SK-N-MC (cell line): ENCODE measurements around the gene FSD1L.

ENCODE experiments used
- EZH2 ChIP-seq: fragments of 200-600 bp; sonication (generic); IDR thresholded peaks from one replicate; pipeline ENCODE4 v1.6.1; 2017; ENCODE audit warnings: antibody characterized with exemption
- FOXP2 ChIP-seq: optimal IDR thresholded peaks from 2 replicates; pipeline ENCODE3; 2011; ENCODE audit warnings: mild to moderate bottlenecking, moderate library complexity; ENCODE audit not compliant: insufficient read depth; ENCODE audit errors: extremely low read length, control extremely low read depth
- POLR2AphosphoS5 ChIP-seq: IDR thresholded peaks from 2 replicates; pipeline ENCODE4 v1.6.1; 2012; ENCODE audit warnings: mild to moderate bottlenecking, low read depth, low read length, borderline replicate concordance

DNA sequence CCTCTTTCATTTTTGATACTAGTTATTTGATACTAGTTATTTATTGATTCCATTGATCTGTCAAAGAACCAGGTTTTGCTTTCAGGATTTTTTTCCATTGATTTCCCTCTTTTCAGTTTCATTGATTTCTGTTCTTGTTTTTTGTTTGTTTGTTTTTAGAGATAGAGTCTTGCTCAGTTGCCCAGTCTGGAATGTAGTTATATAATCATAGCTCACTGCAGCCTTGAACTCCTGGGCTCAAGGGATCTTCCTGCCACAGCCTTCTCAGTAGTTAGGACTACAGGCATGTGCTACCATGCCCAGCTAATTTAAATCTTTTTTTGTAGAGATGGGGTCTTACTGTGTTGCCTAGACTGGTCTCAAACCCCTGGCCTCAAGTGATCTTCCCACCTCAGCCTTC is 49.9 kb downstream of the FSD1L start:
- no peak for TF ChIP-seq POLR2AphosphoS5
- no peak for TF ChIP-seq EZH2
- TF ChIP-seq FOXP2, result no peak
